MV-4-11 (cell line): ENCODE measurements around the gene GEMIN2.
"Not testable (repeated sequence)": the region's sequence is repeated elsewhere in the genome, so short reads cannot be mapped to it uniquely, and the experiment has no call there.

Experiments
- DNase-seq: peaks from one replicate; lab custom pipeline; 2025; lab: John Stamatoyannopoulos, UW

GEMIN2 gene, protein sequence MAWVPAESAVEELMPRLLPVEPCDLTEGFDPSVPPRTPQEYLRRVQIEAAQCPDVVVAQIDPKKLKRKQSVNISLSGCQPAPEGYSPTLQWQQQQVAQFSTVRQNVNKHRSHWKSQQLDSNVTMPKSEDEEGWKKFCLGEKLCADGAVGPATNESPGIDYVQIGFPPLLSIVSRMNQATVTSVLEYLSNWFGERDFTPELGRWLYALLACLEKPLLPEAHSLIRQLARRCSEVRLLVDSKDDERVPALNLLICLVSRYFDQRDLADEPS

GRCh38 chr14:39114073-39114838 lies at the start of gene GEMIN2:
Gene GEMIN2, plus strand, starts transcription at chr14:39114323. Its CDS starts 16 bp downstream, at chr14:39114339.
- peak; percentile 96 for DNase-seq

DNA sequence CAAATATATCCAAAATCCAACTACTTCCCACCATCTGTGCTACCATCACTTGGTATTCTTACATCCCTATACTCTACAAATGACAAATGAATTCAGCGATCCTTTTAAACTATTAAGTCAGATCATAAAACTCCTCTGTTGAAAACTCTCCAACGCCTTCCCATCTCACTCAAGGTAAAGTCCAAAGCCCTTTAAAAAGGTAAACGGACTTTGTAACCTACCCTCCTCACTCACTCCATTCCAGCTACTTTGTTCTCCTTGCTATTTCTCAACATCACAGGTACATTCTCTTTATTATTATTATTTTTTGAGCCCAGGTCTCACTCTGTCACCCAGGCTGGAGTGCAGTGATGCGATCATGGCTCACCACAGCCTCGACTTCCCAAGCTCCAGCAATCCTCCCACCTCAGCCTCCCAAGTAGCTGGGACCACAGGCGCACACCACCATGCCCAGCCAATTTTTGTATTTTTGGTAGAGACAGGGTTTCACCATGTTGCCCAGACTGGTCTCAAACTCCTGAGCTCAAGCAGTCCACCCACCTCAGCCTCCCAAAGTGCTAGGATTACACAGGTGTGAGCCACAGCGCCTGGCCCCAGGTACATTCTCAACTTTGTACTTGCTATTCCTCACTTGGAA lies 44.8 kb upstream of the GEMIN2 start:
- DNase-seq = not testable (repeated sequence)

DNA sequence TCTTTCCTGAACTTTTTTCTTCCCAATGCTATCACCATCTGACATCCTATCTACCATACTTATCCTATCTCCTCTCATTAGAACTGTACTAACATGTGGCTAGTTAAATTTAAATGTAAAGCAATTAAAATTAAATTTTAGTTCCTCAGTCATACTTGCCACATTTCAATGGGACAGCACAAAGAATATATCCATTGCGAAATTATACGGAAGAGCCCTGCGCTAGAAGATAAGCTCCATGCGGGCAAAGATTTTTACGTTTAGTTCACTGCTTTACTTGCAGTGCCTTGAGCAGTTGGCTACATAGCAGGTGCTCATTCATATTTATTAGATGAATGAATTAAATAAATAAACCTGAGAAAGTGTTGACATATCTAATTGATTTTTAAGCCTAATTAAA lies 44.2 kb upstream of the GEMIN2 start:
- no peak for DNase-seq

GRCh38 chr14:39071096-39071495 lies 43.0 kb upstream of the GEMIN2 start:
- no peak for DNase-seq

GRCh38 chr14:39080886-39081285 lies 33.2 kb upstream of the GEMIN2 start:
- DNase-seq = no peak

- no peak for DNase-seq
These were observed 31.0 kb upstream of the GEMIN2 start for GRCh38 chr14:39083127-39083526.

GRCh38 chr14:39085933-39086332 lies 28.2 kb upstream of the GEMIN2 start:
- DNase-seq = no peak

DNA sequence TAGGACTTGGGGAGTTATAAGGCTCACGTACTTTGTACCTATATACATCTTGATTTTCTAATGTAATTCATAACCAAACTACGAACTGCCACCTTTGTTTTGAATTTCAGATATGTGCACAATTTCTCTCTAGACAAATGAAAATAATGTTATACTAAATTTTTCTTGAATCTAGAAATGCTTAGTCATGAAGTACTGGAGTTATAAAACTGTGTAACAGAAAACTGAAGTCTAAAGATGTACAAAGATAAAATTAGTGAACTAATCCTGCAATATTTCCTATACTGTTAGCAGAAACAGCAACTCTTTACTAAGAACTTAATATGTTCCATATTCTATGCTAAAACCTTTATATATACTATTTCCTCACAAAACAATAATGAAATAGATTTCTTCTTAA lies 26.6 kb upstream of the GEMIN2 start:
- DNase-seq = no peak

DNA sequence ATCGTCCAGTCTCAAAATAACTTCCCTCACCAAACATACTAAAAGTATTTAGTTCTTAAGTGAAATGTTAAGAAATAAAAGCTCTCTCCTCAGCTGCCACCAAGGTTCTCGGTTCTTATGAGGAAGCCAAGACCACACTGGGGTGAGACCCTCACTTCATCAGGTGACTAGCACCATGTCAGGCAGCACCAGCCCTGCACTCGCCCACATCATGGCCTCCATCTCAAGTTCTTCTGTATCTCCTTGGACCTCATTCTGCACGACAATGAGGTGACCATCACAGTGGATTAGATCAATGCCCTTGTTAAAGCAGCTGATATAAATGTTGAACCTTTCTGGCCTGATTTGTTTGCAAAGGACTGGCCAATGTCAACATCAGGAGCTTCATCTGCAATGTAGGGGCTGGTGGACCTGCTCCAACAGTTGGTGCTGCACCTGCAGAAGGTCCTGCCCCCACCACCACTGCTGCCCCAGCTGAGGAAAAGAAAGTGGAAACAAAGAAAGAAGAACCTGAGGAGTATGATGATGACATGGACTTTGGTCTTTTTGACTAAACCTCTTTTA lies 23.5 kb upstream of the GEMIN2 start:
- no peak for DNase-seq

- no peak for DNase-seq
These were observed 22.4 kb upstream of the GEMIN2 start for GRCh38 chr14:39091716-39092115.

- DNase-seq = no peak
These were observed 19.6 kb upstream of the GEMIN2 start for GRCh38 chr14:39094515-39094914.

DNA sequence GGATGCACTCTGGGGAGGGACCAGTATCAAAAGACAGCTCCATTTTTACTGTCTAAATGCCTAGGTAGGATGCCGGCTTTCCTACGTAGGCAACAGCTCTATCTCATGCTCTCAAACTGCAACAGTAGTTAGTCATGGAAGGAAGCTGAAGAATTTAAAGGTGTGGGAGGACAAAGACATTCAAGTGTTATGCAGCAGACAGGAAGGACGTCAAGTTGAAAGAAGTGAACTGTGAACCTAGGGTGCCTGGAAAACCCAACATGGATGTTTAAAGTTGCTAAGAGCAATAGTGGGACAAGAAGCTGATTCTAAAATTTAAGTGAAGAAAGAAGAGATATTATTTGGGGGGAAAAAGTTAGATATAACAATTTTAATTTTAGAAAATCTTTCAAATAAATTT lies 17.0 kb upstream of the GEMIN2 start:
- DNase-seq = no peak

DNA sequence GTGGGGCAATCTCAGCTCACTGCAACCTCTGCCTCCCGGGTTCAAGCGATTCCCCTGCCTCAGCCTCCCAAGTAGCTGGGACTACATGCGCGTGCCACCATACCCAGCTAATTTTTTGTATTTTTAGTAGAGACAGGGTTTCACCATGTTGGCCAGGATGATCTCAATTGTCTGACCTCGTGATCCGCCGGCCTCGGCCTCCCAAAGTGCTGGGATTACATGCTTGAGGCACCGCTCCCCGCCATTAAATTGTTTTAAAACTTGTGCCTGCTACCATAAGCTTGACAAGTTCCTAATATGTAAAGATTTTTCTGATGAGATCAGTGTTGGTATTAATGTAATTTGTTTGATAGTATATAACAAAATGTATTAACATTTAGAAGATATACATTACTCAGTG lies 14.9 kb upstream of the GEMIN2 start:
- not testable (repeated sequence) for DNase-seq

- no peak for DNase-seq
These were observed 14.4 kb upstream of the GEMIN2 start for GRCh38 chr14:39099748-39100147.

DNA sequence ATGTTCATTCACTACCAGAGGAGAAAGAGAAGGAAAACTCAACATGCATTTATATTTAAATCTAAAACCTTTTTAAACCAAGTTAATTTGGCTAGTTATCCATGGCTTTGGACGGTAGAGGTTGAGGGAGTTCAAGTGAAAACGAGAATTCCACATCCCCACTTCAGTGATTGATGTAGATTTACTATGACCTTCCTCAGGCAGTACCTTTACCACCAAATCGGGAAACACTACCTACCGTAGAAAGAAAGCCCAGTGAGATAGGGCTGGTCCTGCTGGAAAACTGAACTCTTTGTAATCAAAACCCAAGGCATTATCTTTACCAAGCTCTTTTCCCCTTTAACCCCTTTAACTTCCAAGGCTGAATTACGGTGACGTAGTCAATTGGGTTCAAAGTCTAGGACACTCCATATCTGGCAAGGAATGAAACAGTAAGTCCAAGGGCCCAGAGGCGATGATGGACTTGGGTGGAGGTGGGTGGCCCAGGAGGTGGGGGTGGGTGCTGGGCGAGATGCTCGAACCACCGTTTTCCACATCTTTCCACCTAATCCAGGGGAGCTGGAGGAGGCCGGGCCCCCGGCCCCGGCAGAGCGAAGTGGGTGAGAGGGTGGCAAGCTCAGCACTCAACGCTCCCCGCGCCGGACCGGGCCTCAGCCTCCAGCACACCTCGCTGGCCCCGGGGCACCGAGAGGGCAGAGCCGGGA lies 11.7 kb upstream of the GEMIN2 start:
- no peak for DNase-seq

GRCh38 chr14:39102969-39103957 lies 10.9 kb upstream of the GEMIN2 start, which contains the start of gene SEC23A:
Gene SEC23A, minus strand, starts transcription at chr14:39103235. Its CDS starts 7,117 bp downstream, at chr14:39096118.
- DNase-seq = peak; percentile 70

DNA sequence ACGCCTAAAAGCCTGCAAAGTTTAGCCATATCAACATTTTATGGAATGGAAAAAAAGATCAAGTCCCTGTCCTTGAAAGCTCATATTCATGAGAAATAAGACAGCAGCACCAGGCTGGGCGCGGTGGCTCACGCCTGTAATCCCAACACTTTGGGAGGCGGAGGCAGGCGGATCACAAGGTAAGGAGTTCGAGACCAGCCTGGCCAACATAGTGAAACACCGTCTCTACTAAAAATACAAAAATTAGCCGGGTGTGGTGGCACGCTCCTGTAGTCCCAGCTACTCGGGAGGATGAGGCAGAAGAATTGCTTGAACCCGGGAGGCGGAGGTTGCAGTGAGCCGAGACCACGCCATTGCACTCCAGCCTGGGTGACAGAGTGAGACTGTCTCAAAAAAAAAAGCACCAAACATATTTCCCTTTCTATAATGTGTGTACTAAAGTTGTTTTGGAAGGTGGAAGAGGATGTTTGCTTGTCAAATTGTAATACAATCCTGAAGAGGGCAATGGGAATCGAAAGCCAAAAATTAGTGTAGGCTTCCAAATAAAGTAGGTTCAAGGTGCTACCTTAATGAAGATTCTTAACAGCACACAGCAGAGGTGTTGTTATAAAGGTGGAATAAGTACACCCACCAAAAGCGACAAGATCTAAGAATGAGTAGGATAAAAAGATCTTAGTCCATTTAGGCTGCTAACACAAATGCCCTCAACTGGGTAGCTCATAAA lies 9.9 kb upstream of the GEMIN2 start:
- not testable (repeated sequence) for DNase-seq

GRCh38 chr14:39107591-39107996 lies 6.5 kb upstream of the GEMIN2 start:
- peak; percentile 46 for DNase-seq

GRCh38 chr14:39108791-39109190 lies 5.3 kb upstream of the GEMIN2 start:
- no peak for DNase-seq
